Measurements from ENCODE around the gene EDC3.
"Not testable (repeated sequence)": the region's sequence is repeated elsewhere in the genome, so short reads cannot be mapped to it uniquely, and the experiment has no call there.

EDC3 gene, protein sequence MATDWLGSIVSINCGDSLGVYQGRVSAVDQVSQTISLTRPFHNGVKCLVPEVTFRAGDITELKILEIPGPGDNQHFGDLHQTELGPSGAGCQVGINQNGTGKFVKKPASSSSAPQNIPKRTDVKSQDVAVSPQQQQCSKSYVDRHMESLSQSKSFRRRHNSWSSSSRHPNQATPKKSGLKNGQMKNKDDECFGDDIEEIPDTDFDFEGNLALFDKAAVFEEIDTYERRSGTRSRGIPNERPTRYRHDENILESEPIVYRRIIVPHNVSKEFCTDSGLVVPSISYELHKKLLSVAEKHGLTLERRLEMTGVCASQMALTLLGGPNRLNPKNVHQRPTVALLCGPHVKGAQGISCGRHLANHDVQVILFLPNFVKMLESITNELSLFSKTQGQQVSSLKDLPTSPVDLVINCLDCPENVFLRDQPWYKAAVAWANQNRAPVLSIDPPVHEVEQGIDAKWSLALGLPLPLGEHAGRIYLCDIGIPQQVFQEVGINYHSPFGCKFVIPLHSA

DNA sequence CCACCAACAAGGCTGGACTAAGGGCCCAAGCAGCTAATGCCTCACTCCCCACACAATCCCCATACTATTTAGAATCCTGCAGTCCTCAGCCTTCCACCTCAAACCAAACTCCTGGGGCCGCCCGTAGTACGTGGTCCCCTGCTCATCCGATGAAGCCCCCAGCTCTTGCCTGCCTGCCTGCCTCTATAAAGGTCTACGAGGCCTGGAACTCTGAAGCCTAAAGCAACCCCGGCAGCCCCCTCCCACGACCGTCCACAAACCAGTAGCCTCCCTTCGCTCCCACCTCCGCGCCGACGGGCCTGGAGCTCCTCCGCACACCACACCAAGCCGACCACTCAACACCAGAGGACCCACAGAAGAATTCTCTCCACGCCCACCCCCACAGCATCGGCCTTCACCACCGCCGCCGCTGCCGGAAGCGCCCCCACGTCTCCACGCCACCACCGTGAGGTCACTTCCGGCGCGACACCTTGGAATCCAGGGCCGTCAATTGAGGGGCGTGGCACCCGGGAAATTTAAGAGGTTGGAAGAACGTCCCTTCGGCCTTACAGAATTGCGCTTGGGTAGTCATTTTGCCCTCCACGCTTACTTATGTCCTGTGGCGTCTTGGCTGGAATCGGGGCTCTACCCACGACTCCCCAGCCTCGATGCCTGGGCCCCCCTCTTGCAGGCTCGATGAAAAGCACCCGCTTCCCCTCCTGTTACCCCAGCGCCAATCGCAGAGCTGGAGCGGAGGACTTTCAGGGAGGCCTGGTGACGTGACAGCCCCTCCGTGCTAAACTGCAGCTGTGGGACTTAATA, at the start of gene EDC3:
Gene EDC3 (minus strand): TSS at position 428 of the 801 bp plus-strand sequence. CDS start 20,900 bp downstream, outside the sequence.
- peak; percentile 94 for DNase-seq (ENCODE audit: low spot score)

DNA sequence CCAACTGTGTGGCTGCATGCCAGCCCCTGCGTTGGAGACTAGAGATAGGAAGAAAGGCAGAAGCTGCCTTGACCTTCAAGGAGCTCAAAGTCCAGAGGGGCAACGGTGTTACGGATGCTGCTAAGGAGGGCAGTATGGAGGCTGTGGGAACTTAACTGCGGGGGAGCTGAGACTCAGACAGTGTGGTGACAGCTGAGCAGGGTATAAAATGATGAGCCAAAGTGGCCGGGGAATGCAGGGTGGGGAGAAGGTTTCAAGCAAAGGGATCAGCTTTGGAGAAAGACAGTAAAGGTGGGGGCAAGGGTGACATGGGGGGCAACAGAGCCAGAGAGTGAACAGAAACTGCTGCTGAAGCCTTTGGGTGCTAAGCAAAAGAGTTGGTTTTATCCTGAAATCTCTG, 46.6 kb upstream of the EDC3 start:
- DNase-seq (ENCODE audit: low spot score): no peak

DNA sequence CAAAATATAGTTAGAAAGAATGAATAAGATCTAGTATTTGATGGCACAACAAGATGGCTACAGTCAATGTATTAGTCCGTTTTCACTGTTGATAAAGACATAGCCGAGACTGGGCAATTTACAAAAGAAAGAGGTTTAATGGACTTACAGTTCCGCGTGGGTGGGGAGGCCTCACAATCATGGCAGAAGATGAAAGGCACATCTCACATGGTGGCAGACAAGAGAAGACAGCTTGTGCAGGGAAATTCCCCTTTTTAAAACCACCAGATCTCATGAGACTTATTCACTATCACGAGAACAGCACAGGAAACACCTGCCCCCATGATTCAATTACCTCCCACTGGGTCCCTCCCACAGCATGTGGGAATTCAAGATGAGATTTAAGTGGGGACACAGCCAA, 42.4 kb upstream of the EDC3 start:
- not testable (repeated sequence) for DNase-seq (ENCODE audit: low spot score)

DNA sequence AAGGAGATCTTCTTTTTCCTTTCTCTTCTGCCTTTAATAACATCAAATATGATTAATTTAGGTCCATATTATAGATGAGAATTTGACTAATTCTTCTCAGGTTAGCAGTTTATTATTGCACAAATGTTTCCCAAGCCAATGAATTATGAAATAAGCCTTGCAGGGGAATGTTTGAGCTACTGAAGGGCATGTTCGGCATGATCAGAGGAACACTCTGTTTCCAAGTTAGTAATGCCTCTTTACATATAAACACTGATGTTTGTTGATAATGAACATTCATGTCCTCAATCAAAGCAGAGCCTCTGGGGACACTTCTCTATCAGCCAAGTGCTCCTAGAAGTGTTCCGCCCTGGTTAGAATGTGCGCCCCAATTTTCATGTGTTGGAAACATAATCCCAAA, 39.5 kb upstream of the EDC3 start:
- DNase-seq (ENCODE audit: low spot score): no peak

DNA sequence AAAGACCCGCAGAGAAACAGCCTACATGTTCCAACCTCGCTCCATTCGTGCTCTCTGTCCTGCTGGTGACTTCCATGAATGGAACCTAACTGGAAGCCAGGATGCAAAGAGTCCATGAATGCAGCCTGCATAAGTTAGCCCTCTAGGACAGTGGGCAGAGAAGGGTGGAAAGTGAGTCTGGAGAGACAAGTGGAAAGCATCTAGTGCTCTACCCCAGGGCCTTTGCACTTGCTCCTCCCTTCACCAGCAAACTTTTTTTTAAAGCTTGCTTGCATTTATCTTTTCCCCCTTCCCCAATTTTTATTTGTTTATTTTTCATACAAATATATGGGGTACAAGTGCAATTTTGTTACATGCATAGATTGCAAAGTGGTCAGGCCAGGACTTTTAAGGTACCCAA, 37.4 kb upstream of the EDC3 start:
- no peak for DNase-seq (ENCODE audit: low spot score)

DNA sequence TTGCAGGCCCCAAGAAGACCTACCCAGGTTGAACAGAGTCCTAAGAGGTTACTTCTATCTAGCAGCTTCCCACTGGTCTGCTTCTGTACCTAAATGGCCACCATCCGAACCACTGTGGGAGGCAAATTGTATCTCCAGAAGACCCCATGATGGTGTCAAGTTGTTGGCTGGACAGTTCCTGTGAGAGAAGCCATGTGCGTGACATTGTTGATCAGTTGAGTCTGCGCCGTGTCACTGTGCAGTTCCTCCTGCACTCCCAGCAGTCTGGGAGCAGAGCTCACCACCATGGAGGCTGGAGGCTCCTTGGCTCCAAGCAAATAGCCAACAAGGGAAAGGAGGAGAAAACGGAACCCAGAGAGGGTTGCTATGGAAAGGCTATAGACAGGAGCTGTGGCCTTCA, 37.0 kb upstream of the EDC3 start:
- no peak for DNase-seq (ENCODE audit: low spot score)

DNA sequence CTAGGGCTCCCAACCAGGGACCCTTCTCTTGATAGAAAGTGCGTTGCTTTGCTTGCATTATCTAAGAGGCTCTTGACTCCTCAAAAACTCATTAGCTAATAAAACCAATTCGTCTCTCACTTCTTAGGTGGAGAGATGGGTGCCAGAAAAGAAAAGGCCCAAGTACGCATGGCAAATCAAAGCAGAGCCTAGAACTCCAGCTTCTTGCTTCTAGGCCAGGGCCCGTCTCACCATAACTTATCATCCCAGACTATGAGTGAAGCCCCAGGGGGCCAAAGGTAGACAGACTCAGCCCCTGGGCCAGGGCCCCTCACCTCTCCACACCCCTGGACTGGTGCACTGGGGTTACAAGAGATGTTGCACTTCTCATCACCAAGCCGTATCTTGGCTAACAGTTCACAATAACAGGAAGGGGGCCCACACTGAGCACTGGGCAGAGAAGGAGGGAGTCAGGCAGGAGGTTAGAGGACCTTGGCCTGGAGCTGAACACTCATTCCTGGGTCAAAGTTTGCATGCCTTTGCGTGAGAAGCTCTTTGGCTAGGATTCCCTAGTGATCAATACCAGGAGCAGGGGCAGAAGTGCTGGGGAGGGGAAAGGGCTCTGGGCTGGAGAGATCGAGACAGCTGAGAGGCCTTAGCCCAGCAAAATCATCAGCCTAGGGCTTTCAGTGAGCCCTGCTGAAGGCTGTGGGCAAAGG, 34.9 kb upstream of the EDC3 start:
- DNase-seq (ENCODE audit: low spot score): no peak

DNA sequence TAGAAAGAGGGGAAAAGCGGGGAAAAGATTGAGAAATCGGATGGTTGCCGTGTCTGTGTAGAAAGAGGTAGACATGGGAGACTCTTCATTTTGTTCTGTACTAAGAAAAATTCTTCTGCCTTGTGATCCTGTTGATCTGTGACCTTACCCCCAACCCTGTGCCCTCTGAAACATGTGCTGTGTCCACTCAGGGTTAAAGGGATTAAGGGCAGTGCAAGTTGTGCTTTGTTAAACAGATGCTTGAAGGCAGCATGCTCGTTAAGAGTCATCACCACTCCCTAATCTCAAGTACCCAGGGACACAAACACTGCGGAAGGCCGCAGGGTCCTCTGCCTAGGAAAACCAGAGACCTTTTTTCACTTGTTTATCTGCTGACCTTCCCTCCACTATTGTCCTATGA, 33.5 kb upstream of the EDC3 start:
- DNase-seq (ENCODE audit: low spot score): not testable (repeated sequence)

DNA sequence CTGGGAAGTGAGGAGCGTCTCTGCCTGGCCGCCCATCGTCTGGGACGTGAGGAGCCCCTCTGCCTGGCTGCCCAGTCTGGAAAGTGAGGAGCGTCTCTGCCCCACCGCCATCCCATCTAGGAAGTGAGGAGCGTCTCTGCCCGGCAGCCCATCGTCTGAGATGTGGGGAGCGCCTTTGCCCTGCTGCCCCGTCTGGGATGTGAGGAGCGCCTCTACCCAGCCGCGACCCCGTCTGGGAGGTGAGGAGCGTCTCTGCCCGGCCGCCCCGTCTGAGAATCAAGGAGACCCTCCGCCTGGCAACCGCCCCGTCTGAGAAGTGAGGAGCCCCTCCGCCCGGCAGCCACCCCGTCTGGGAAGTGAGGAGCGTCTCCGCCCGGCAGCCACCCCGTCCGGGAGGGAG, 32.9 kb upstream of the EDC3 start:
- not testable (repeated sequence) for DNase-seq (ENCODE audit: low spot score)

DNA sequence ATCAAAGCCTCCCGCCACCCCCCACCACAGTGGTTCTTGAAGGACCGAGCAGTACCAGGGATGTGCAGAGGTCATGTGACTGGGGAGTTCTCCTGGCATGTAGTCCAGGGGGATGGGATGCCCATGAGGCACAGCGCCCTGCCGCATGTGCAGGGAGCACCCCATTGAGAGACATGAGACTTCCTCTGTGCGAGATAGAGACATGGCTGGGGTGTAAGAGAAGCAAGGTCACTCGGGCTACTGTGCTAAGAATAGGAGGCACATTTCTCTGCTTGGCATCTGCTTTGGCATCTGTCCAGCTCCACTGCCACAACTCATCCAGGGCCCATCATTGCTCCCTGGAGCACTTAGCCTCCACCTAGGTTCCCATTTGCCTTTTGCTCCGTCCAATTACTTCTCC, 31.9 kb upstream of the EDC3 start:
- no peak for DNase-seq (ENCODE audit: low spot score)

DNA sequence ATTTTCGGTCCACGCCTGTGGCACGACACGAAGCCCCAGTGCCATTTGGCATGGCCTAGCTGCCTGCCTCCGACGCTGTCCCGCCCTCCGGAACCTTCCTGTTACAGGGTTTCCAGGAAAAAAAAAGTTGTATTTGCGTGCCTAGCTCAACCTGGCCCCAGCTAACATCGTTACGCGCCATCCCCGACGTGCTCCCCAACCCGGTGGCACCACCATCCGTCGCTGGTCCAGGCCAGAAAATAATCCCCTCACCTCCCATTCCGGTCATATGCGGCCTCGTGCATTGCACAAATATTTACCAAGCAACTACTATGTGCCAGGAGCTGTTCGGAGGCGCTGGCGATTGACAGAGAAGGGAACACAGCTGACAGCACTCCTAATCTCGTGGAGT, 30.9 kb upstream of the EDC3 start:
- no peak for DNase-seq (ENCODE audit: low spot score)

DNA sequence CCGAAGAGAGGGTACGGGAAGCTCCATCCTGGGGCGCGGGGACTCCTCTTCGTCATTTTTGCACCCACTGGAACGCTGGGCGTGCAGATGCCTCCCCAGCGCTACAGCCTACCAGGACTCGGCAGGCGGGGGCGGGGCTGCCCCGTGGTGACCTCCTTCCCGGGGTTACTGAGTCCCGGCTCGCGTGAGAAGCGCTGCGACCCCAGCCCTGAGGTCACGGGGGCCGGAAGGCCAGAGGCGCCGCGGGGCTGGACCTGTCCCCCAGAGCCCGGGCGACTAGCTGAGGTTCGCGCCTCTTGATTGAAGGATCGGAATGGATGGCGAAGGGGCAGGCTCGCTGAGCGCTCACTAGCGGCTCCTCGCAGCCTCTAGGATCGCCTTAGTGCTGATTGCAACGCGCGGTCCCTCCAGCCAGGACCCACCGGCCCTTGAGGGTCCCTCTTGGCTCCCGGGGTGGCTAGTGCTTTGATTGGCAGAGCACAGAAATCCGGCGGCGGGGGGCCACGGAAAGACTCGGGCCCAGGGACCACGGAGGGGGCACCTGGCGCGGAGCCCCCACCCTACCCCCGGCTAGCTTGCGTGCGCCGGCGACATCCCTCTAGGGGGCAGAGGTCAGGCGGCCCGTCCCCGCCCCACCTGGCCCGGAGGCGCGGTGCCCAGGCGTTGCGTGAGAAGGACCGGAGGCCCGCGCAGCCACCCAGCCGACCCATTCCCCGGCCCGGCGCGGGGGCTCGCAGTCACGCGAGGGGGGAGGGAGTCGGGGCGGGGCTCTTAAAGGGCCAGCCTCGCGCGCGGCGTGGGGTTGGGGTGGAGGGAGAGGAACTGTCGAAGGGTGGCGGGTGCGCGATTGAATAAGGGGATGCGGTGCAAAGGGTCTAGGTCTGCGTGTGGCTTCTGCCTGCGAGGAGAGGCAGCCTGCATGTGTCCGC, 30.3 kb upstream of the EDC3 start:
- DNase-seq (ENCODE audit: low spot score): peak; percentile 19

DNA sequence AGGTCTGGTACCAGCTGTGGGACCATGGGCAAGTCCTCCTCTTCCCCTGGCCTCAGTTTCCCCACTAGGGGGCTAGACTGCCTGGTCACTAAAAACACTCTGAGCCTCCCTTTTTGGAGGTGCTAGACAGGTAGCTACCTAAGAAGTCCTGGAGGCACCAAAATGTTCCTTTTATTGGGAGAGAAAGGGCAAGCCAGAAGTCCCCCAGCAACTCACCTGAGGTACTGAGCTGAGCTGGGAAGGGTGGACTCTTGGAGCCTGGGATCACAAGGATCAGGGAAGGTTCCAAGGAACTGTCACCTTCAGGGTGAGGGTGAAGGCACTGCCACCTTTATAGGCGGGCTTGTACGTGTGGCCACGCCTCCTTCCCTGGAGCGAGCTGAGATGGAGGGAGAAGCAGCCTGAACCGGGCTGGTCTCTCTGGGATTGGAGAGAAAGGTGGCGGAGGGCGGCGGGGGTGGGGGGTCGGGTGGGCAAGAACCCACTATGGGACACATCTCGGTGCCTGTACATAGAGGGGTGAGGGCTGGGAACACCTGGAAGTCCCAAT, 29.5 kb upstream of the EDC3 start, which contains the start of gene CYP1A1:
Gene CYP1A1 (minus strand): TSS at position 304 of the 550 bp plus-strand sequence. CDS start 2,431 bp downstream, outside the sequence.
- DNase-seq (ENCODE audit: low spot score): peak; percentile 14

DNA sequence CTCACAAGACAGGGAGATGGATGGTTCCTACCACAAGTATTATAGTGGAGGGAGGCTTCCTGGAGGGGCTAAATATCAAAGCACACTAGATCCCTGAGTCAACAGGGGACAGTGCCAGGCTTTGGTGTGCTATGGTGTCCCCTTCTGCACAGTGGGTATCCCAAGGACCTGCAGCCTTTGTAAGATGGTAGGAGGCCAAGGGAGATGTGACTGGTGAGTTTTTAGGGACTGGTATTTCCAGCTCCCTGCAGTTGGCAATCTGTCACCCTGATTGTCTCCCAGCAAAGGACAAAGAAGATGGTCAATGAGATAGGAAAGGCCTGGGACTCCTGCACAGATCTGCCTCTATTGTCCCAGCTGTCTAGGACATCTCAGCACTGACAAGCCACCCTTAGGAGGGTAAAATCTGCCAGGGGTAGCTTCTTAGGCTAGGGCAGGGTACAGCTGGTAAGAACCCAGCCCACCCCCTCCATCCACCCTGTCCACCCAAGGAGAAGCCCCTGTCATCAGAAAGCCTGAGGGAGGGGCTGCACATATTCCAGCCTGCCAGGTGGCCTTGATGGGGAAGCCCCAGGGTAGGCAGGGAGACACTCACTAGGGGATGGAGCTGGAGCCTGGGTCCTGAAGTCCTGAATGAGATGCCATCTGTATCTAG, 28.9 kb upstream of the EDC3 start:
- no peak for DNase-seq (ENCODE audit: low spot score)

DNA sequence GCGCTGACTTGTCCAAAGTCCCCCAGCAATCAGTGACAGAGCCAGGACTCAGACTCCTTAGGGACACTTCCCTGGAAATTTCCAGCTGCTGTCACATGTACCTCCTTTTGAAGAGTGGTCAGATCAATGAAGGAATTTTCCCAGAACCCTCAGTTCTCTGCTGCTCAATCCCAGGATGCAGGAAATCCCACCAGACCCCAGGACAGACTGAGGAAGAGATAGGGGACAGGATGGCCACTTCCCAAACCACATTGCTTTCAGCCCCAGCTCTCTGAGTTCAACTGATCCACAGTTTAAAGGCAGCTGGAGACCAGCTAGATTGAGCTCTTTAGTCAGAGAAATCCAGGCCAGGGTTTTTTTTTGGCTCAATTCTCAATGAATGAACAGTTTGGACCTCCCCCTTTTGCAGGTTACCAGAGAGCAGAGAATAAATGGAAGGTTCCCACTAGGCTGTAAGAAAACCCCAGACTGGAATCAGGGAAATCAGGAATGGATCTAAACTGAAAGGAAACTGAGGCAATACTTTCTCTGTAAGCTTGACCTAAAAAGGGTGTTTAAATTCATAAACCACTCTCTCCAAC, 28.0 kb upstream of the EDC3 start:
- DNase-seq (ENCODE audit: low spot score): peak; percentile 66

DNA sequence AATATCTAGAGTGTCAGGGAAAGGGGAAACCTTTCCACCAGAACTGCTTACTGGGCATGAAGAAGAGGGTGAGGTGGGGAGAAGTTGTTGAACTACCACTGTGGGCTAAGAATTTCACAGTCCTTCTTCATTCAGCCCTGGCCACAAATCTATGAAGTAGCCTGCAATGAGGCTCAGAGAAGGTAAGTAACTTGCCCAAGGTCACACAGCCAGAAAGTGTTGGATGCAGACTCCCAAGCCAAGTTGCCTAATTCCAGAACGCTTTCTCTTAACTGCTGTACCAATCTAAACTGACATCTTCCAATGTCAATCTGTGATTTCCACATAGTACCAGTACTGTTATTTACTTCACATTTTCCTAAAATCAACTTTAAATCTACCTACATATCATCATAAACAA, 27.4 kb upstream of the EDC3 start:
- no peak for DNase-seq (ENCODE audit: low spot score)

DNA sequence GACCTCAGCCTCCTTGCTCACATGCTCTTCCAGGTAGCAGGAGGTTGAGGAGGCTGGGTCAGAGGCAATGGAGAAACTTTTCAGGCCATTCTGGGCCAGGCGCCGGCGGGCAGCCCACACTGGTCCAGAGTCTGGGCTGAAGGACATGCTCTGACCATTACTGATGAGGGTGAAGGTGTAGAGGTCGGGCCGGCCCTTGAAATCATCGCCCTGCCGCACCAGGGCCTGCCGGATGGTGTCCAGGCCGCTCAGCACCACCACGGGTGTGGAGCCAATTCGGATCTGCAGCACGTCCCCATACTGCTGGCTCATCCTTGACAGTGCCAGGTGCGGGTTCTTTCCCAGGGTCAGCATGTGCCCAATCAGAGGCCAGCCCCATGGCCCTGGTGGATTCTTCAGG, 26.8 kb upstream of the EDC3 start:
- no peak for DNase-seq (ENCODE audit: low spot score)

DNA sequence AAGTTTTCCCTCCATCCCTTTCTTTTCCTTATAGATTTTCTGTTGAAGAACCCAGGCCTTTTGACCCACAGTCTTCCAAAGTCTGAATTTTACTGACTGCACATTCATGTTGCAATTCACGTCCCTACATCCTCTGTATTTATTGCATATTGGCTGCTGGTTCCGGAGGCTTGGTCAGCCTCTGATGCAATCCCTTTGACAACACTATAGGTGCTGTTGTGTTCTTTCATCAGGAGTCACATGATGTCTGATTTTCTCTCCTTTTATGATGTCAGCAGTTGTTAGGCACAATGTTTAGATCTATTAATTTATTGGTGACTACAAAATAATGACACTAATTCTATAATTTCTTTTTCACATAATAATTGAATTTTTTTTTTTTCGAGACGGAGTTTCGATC, 20.8 kb upstream of the EDC3 start:
- DNase-seq (ENCODE audit: low spot score): no peak

DNA sequence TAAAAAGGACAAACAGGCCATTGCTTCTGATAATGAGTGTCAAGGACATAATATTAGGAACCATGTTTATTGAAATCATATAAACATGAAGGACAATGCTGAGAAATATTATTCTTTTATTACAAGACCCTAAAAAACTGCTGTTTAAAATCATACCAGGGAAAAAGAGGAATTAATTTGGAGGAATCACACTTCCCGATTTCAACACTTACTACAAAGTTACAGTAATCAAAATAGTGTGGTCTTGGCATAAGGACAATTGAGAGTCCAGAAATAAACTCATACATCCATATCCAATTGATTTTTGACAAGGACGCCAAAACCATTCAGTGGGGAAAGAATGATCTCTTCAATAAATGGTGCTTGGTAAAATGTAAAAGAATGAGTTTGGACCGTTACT, 16.5 kb upstream of the EDC3 start:
- no peak for DNase-seq (ENCODE audit: low spot score)

Measured in AG08395 (cell line).